GM23338 (cell line): ENCODE measurements around the gene NEK6. TPM values are rescaled to one million over a fixed set of nuclear protein-coding genes. Genes with fewer than 3 reads are reported as not detected.
A peak's percentile ranks its signal among the peaks of the same experiment; 100 is the strongest.

Source experiments
- ATAC-seq: fragments of 200-7000 bp; cut with Tn5 transposase; 3 replicates; pipeline ENCODE4 v1.9.1; 2020
- DNase-seq: peaks from one replicate; pipeline ENCODE4 v3.0.0-alpha.2; 2015; ENCODE audit warnings: low spot score
- H2AFZ ChIP-seq: fragments of 200-600 bp; sonication (generic); 2 replicates; pipeline ENCODE4 v1.8.0; 2016; ENCODE audit warnings: antibody characterized with exemption, mild to moderate bottlenecking, moderate library complexity
- H3F3A ChIP-seq: fragments of 200-600 bp; sonication (generic); replicated peaks from 2 replicates; pipeline ENCODE4 v1.8.0; 2017; ENCODE audit warnings: antibody characterized with exemption, mixed run types, low read depth
- H3K27ac ChIP-seq: fragments of 200-600 bp; sonication (generic); 2 replicates; pipeline ENCODE4 v1.6.1; 2016; ENCODE audit warnings: low read depth
- H3K27me3 ChIP-seq: fragments of 200-600 bp; sonication (generic); 2 replicates; pipeline ENCODE4 v1.8.0; 2016; ENCODE audit warnings: mild to moderate bottlenecking, mixed run types, moderate library complexity; ENCODE audit not compliant: insufficient read depth
- H3K36me3 ChIP-seq: fragments of 200-600 bp; sonication (generic); 2 replicates; pipeline ENCODE4 v1.8.0; 2016; ENCODE audit warnings: mild to moderate bottlenecking; ENCODE audit not compliant: insufficient read depth
- H3K4me1 ChIP-seq: fragments of 200-600 bp; sonication (generic); 2 replicates; pipeline ENCODE4 v1.8.0; 2016; ENCODE audit warnings: mild to moderate bottlenecking, moderate library complexity; ENCODE audit not compliant: insufficient read depth
- H3K4me2 ChIP-seq: fragments of 200-600 bp; sonication (generic); 2 replicates; pipeline ENCODE4 v1.7.1; 2017; ENCODE audit warnings: mixed run types
- H3K4me3 ChIP-seq: fragments of 200-600 bp; sonication (generic); 2 replicates; pipeline ENCODE4 v1.6.1; 2016; ENCODE audit warnings: mixed run types
- H3K79me2 ChIP-seq: fragments of 200-600 bp; sonication (generic); replicated peaks from 2 replicates; pipeline ENCODE4 v1.8.0; 2017; ENCODE audit warnings: mild to moderate bottlenecking; ENCODE audit not compliant: insufficient read depth
- H3K9me2 ChIP-seq: fragments of 200-600 bp; sonication (generic); 2 replicates; pipeline ENCODE4 v1.8.0; 2017; ENCODE audit not compliant: insufficient read depth
- H4K20me1 ChIP-seq: fragments of 200-600 bp; sonication (generic); replicated peaks from 2 replicates; pipeline ENCODE4 v1.8.0; 2017; ENCODE audit warnings: mild to moderate bottlenecking; ENCODE audit not compliant: insufficient read depth
- H3K27ac Mint-ChIP-seq: 2 replicates; pipeline ENCODE4 v1.8.0; 2020; ENCODE audit warnings: inconsistent platforms, mild to moderate bottlenecking, moderate library complexity, mixed read lengths
- H3K27me3 Mint-ChIP-seq: 3 replicates; pipeline ENCODE4 v1.8.0; 2022; ENCODE audit warnings: low read depth, mild to moderate bottlenecking, moderate library complexity, mixed read lengths, inconsistent platforms; ENCODE audit not compliant: insufficient read depth, poor library complexity
- H3K36me3 Mint-ChIP-seq: 3 replicates; pipeline ENCODE4 v1.8.0; 2021; ENCODE audit warnings: low read depth, mild to moderate bottlenecking, inconsistent platforms, moderate library complexity, mixed read lengths
- H3K4me1 Mint-ChIP-seq: 3 replicates; pipeline ENCODE4 v1.8.0; 2020; ENCODE audit warnings: mild to moderate bottlenecking, inconsistent platforms, mixed read lengths
- H3K4me3 Mint-ChIP-seq: 3 replicates; pipeline ENCODE4 v1.8.0; 2021; ENCODE audit warnings: moderate library complexity, mild to moderate bottlenecking, inconsistent platforms, mixed read lengths
- H3K9me3 Mint-ChIP-seq: 3 replicates; pipeline ENCODE4 v1.8.0; 2020; ENCODE audit warnings: moderate library complexity, mild to moderate bottlenecking, inconsistent platforms, mixed read lengths
- CTCF ChIP-seq, 2 experiments: fragments of 200-600 bp in 1 of 2; sonication (generic) in 1 of 2; conservative IDR thresholded peaks; 2 replicates each; pipeline versions ENCODE4 v1.5.1 to v1.6.1; 2016 to 2017; ENCODE audit warnings: antibody characterized with exemption in 2 of 2, low read depth in 2 of 2, mild to moderate bottlenecking in 2 of 2, moderate library complexity in 1 of 2
- ETS1 ChIP-seq: IDR thresholded peaks from 2 replicates; pipeline ENCODE4 v1.6.1; 2016; ENCODE audit warnings: antibody characterized with exemption
- EZH2phosphoT487 ChIP-seq: fragments of 200-600 bp; sonication (generic); IDR thresholded peaks from one replicate; pipeline ENCODE4 v1.8.1; 2018; ENCODE audit warnings: antibody characterized with exemption; ENCODE audit not compliant: unreplicated experiment
- NANOG ChIP-seq: IDR thresholded peaks from 2 replicates; pipeline ENCODE4 v1.6.1; 2016; ENCODE audit warnings: antibody characterized with exemption, borderline replicate concordance
- REST ChIP-seq: IDR thresholded peaks from one replicate; pipeline ENCODE4 v1.6.1; 2018; ENCODE audit warnings: antibody characterized with exemption; ENCODE audit not compliant: unreplicated experiment
- STAT1 ChIP-seq: IDR thresholded peaks from one replicate; pipeline ENCODE4 v1.6.1; 2016; ENCODE audit warnings: antibody characterized with exemption; ENCODE audit not compliant: unreplicated experiment
- ZNF331 ChIP-seq: fragments of 250-450 bp; sonication (Bioruptor Pico); IDR thresholded peaks from 2 replicates; pipeline ENCODE4 v1.5.0; 2020; ENCODE audit warnings: low read depth, mild to moderate bottlenecking, moderate library complexity
- polyA plus RNA-seq: library from polyadenylated mRNA; unstranded; fragments of >200 nt; fragmentation: Nextera tagmentation; extraction: Ambion mirVana; gene quantifications from 2 replicates; pipeline ENCODE4 v1.2.1, GENCODE V29; 2016
- total RNA-seq: library from RNA; depleted of rRNA; stranded (reverse); fragments of >200 nt; shearing (Covaris generic); gene quantifications from 2 replicates; pipeline ENCODE4 v1.2.3, GENCODE V29; 2014

The NEK6 gene
- total and polyA plus RNA-seq, 2 experiments from 2014 or later: 8.1 to 11.2 TPM

- H3K79me2 ChIP-seq: no peaks in the 10 kb centered on the region
- H3K27ac ChIP-seq: no peak overlapping the region
- peaks cover 8% of the 10 kb centered on the region; the same call in 1 of the 2 replicates for H3K36me3 ChIP-seq
- no peak overlapping the region for H3K4me2 ChIP-seq
- no peaks in the 10 kb centered on the region for H3F3A ChIP-seq
- ATAC-seq: no peak
- DNase-seq: no peak
- no peaks in the 10 kb centered on the region for H3K9me3 Mint-ChIP-seq
- peaks cover 29% of the 10 kb centered on the region for H3K36me3 Mint-ChIP-seq
- no peak overlapping the region for H3K4me3 Mint-ChIP-seq
- H3K27ac Mint-ChIP-seq: 0 out of 2 replicates have a peak overlapping the region, but pooled peaks have one; percentile 67
- no peaks in the 10 kb centered on the region for H3K27me3 ChIP-seq
- TF ChIP-seq EZH2phosphoT487 (no peak), CTCF (conservative IDR thresholded peaks at IDR 0.05; ENCODE audit: low read depth in 2 of 2) (no peak), ZNF331 (CRISPR knock-in tag) (no peak), REST (no peak), STAT1 (no peak)
- peaks cover 15% of the 10 kb centered on the region for H3K4me1 Mint-ChIP-seq
- H3K27me3 Mint-ChIP-seq: peaks cover 17% of the 10 kb centered on the region
- H4K20me1 ChIP-seq: 0 out of 2 replicates have a peak, but pooled peaks cover 2% of the 10 kb centered on the region
- H3K4me3 ChIP-seq: no peak overlapping the region
- no peaks in the 10 kb centered on the region for H3K9me2 ChIP-seq
- H2AFZ ChIP-seq: no peak overlapping the region
- H3K4me1 ChIP-seq: peaks cover 9% of the 10 kb centered on the region; the same call in 1 of the 2 replicates
Measured at GRCh38 chr9:124348363-124348762, 90.6 kb downstream of the NEK6 start.

DNA sequence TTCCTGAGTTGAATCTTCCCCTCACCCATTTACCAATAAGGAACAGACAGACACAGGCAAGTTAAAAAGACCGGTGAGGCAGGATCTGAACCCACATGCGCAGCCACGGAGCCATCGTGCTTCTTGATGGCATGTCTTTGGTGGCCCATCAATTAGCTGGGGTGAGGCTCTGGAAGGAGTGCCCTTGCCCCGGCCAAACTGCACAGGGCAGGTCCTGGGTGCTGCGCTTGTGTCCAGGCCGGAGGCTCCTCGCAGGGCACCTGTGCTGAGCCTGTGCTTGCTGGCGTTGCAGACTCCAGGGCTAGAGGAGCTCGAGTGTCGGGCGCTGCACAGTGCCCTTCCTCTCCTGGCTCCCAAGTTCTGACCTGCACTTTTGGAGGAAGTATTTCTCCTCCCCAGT lies 91.1 kb downstream of the NEK6 start:
- Mint-ChIP-seq H3K4me3 (no peak overlapping the region), H3K27me3 (peaks cover 18% of the 10 kb centered on the region), H3K36me3 (peaks cover 33% of the 10 kb centered on the region), H3K27ac (0 out of 2 replicates have a peak overlapping the region, but pooled peaks have one; percentile 67), H3K9me3 (no peaks in the 10 kb centered on the region), H3K4me1 (peaks cover 10% of the 10 kb centered on the region)
- no peak for TF ChIP-seq NANOG
- TF ChIP-seq ETS1: no peak
- no peak for TF ChIP-seq ZNF331 (CRISPR knock-in tag)
- Histone ChIP-seq H3K4me1 (peaks cover 9% of the 10 kb centered on the region; the same call in 1 of the 2 replicates), H3K27ac (no peak overlapping the region), H3K9me2 (no peaks in the 10 kb centered on the region), H3K79me2 (no peaks in the 10 kb centered on the region), H3K4me2 (no peak overlapping the region), H3F3A (no peaks in the 10 kb centered on the region), H2AFZ (no peak overlapping the region), H3K27me3 (no peaks in the 10 kb centered on the region), H3K36me3 (peaks cover 10% of the 10 kb centered on the region; the same call in 1 of the 2 replicates), H4K20me1 (peaks cover 2% of the 10 kb centered on the region; the same call in 1 of the 2 replicates), H3K4me3 (no peak overlapping the region)
- no peak for DNase-seq
- ATAC-seq: no peak
